T-cell (primary cell): ENCODE data around the gene CST6. TPM values are rescaled to one million over a fixed set of nuclear protein-coding genes. Genes with fewer than 3 reads are reported as not detected.

Source experiments
- ATAC-seq, 4 experiments: fragments of 200-7000 bp in 3 of 4; fragments of 150-1000 bp in 1 of 4; cut with Tn5 transposase; replicated peaks in 1 of 4; 1 replicate in 3 of 4; 2 replicates in 1 of 4; pipeline ENCODE4 v1.10.0; 2021; ENCODE audit warnings: moderate library complexity in 3 of 4, mild to moderate bottlenecking in 2 of 4, moderate number of reproducible peaks in 1 of 4
- CTCF ChIA-PET, 2 donors: fragments of 300-600 bp; sonication (Branson Sonifier 250); formaldehyde crosslinking; loops; one replicate each; lab custom pipeline; 2022; ENCODE audit warnings: antibody characterized with exemption in 2 of 2; lab: Charles Lee
- POLR2A ChIA-PET, 2 donors: fragments of 300-600 bp; sonication (Branson Sonifier 250); formaldehyde crosslinking; loops; one replicate each; lab custom pipeline; 2022; ENCODE audit warnings: antibody characterized with exemption in 2 of 2; lab: Charles Lee
- DNase-seq, 35 experiments: peaks; one replicate each; pipeline versions ENCODE4 v3.0.0 to v3.0.0-alpha.2; 2013 to 2023
- H3K27ac ChIP-seq: one replicate; pipeline ENCODE4 v1.5.1; 2013; ENCODE audit warnings: low read length
- H3K27me3 ChIP-seq, 2 experiments: replicated peaks in 1 of 2; 1 replicate in 1 of 2; 2 replicates in 1 of 2; pipeline versions ENCODE4 v1.6.1 to v1.7.0; 2013; ENCODE audit warnings: low read length in 1 of 2, mixed read lengths in 1 of 2; ENCODE audit not compliant: control insufficient read depth in 2 of 2, insufficient read depth in 2 of 2; ENCODE audit errors: extremely low read depth in 1 of 2
- H3K36me3 ChIP-seq, 2 donors: 1 replicate in 1 of 2; 2 replicates in 1 of 2; pipeline versions ENCODE4 v1.6.1 to v1.7.0; 2013; ENCODE audit warnings: low read length in 1 of 2; ENCODE audit not compliant: control insufficient read depth in 2 of 2, insufficient read depth in 1 of 2; ENCODE audit errors: extremely low read depth in 1 of 2
- H3K4me1 ChIP-seq, 2 experiments: 1 replicate in 1 of 2; 2 replicates in 1 of 2; pipeline versions ENCODE4 v1.6.1 to v1.7.0; 2013; ENCODE audit warnings: low read length in 2 of 2, mixed read lengths in 1 of 2; ENCODE audit not compliant: insufficient read depth in 2 of 2, control insufficient read depth in 1 of 2; ENCODE audit errors: extremely low read depth in 1 of 2
- H3K4me3 ChIP-seq, 2 donors: 1 replicate in 1 of 2; 2 replicates in 1 of 2; pipeline versions ENCODE4 v1.5.1 to v1.7.0; 2013; ENCODE audit warnings: mild to moderate bottlenecking in 2 of 2, low read length in 1 of 2, moderate library complexity in 1 of 2; ENCODE audit not compliant: control insufficient read depth in 1 of 2; ENCODE audit errors: extremely low read depth in 1 of 2
- H3K9me3 ChIP-seq: 2 replicates; pipeline ENCODE4 v1.7.0; 2013
- H3K27ac Mint-ChIP-seq, 2 donors: one replicate each; pipeline ENCODE4 v1.8.0; 2020 to 2021; ENCODE audit warnings: mild to moderate bottlenecking in 2 of 2, mixed read lengths in 2 of 2
- H3K27me3 Mint-ChIP-seq, 2 donors: one replicate each; pipeline ENCODE4 v1.8.0; 2021 to 2022; ENCODE audit warnings: mixed read lengths in 2 of 2
- H3K36me3 Mint-ChIP-seq: one replicate; pipeline ENCODE4 v1.8.0; 2021; ENCODE audit warnings: mixed read lengths
- H3K4me1 Mint-ChIP-seq, 3 donors: one replicate each; pipeline ENCODE4 v1.8.0; 2020 to 2022; ENCODE audit warnings: mixed read lengths in 3 of 3, mild to moderate bottlenecking in 1 of 3
- H3K4me3 Mint-ChIP-seq, 3 donors: one replicate each; pipeline ENCODE4 v1.8.0; 2020 to 2022; ENCODE audit warnings: mild to moderate bottlenecking in 3 of 3, mixed read lengths in 3 of 3, moderate library complexity in 3 of 3
- H3K9me3 Mint-ChIP-seq, 3 donors: one replicate each; pipeline ENCODE4 v1.8.0; 2020 to 2022; ENCODE audit warnings: mixed read lengths in 3 of 3
- WGBS: methylation state at CpG from one replicate; pipeline ENCODE4 v1.1.5; 2013; ENCODE audit warnings: missing lambda C conversion rate; ENCODE audit not compliant: insufficient coverage; 5-methylcytosine and 5-hydroxymethylcytosine counted together
- total RNA-seq, 35 experiments: library from RNA in 6 of 35; stranded (reverse) in 6 of 35; fragments of 120-200 nt in 1 of 35; gene quantifications; one replicate each; pipeline versions ENCODE4 v1.2.1 to v1.2.4 and lab custom pipeline; 2013 to 2026

The CST6 gene
- total RNA-seq, 5 donors from 2014 or later (not counting 1 experiment from before 2014, with no cell fraction given) = not detected

DNA sequence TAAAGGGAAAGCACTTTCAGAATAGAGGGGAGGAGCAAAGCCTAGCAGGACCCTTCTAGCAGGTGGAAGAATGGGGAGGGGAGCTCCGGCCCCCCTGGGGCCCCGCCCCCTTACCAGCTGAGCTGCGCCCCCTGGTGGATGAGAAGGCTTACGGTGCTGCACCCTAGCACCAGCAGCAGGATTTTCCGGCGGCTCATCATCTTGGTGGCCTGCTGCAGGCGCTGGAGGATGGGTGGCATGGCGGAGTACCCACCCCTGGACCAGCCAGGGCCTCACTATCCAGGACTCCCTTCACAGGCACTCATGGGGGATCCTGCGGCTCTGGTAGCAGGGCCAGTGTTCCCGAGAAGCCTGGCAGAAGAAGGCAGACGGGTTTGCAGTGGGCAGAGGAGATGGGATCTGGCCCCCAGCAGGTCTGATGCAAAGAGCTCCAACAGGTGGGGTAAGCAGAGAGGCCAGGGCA is 33.4 kb downstream of the CST6 start:
- peaks cover 0 to 26% of the 10 kb centered on the region in 2 experiments for H3K27me3 ChIP-seq
- no peaks in the 10 kb centered on the region for H3K36me3 ChIP-seq
- no peak overlapping the region for H3K4me3 ChIP-seq
- peaks cover 11 to 21% (median 13%) of the 10 kb centered on the region in 3 donors for H3K4me1 Mint-ChIP-seq
- ChIA-PET POLR2A (interaction anchor here in 1 of 2 donors (0.5 kb wide), 1 partner anchor 613 kb away, joined by 3 read pairs; no protein-coding TSS in a partner anchor), CTCF (interaction anchor here (0.6 to 2.0 kb wide), 13 partner anchors 11 to 824 kb away, joined by 3 to 11 read pairs (median 4); partner anchors contain the start of genes CCDC85B (in 1 of the 2) and PACS1 (in 1 of the 2))
- peak overlapping the region in 1 of 2 donors; percentile 23 for H3K27ac Mint-ChIP-seq
- H3K4me1 ChIP-seq = peaks cover 2 to 18% of the 10 kb centered on the region in 2 experiments
- peaks cover 4 to 6% of the 10 kb centered on the region in 2 donors for H3K27me3 Mint-ChIP-seq
- DNase-seq (peak; percentile 58 to 91 (median 78)), ATAC-seq (peak; percentile 92 to 96 (median 94))
- no peaks in the 10 kb centered on the region for H3K9me3 Mint-ChIP-seq
- H3K4me3 Mint-ChIP-seq = no peak overlapping the region
- no peak overlapping the region for H3K27ac ChIP-seq
- H3K9me3 ChIP-seq = no peaks in the 10 kb centered on the region
- H3K36me3 Mint-ChIP-seq = no peaks in the 10 kb centered on the region
- WGBS = 13% methylated on average over 8 of the region's 11 CpGs

DNA sequence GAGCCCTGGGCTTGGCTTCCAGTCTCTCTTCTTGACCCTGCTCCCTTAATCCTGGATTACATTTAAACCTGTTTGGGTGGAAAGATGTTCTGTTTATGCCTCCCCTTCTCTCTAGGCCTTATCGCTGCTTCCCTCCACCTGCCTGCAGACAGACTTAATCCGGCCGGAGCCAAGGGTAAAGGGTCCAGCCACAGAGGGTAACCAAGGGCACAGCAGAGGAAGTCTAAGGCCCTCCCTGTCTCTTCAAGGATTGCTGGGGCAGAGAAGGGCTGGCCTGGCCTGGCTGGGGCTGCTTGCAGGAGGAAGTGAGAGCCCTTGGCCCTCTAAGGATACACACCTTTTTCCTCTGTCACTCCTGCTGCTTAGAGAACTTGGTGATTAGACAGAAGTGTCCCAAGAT is 35.1 kb downstream of the CST6 start:
- DNase-seq (no peak), ATAC-seq (no peak)
- CTCF ChIA-PET = interaction anchor here in 1 of 2 donors (0.6 kb wide), 1 partner anchor 9 kb away, joined by 6 read pairs; no protein-coding TSS in a partner anchor
- peaks cover 2 to 29% of the 10 kb centered on the region in 2 experiments for H3K4me1 ChIP-seq
- H3K27me3 ChIP-seq = peaks cover 0 to 26% of the 10 kb centered on the region in 2 experiments
- H3K4me3 ChIP-seq = no peak overlapping the region
- H3K36me3 Mint-ChIP-seq = no peaks in the 10 kb centered on the region
- POLR2A ChIA-PET = no interaction called here
- H3K36me3 ChIP-seq = no peaks in the 10 kb centered on the region
- no CpG with 5 or more reads among the region's 3 CpGs for WGBS
- no peak overlapping the region for H3K4me3 Mint-ChIP-seq
- H3K4me1 Mint-ChIP-seq = peaks cover 19 to 31% (median 20%) of the 10 kb centered on the region in 3 donors
- no peaks in the 10 kb centered on the region for H3K9me3 Mint-ChIP-seq
- H3K9me3 ChIP-seq = no peaks in the 10 kb centered on the region
- H3K27ac ChIP-seq = no peak overlapping the region
- H3K27ac Mint-ChIP-seq = no peak overlapping the region
- H3K27me3 Mint-ChIP-seq = peaks cover 4 to 6% of the 10 kb centered on the region in 2 donors

GRCh38 chr11:66047541-66048365 is 35.9 kb downstream of the CST6 start:
- WGBS = 92% methylated on average over 8 of the region's 11 CpGs
- Histone ChIP-seq H3K4me1 (peaks cover 3 to 33% of the 10 kb centered on the region in 2 experiments), H3K9me3 (no peaks in the 10 kb centered on the region), H3K27ac (no peak overlapping the region), H3K36me3 (no peaks in the 10 kb centered on the region), H3K27me3 (peaks cover 0 to 26% of the 10 kb centered on the region in 2 experiments), H3K4me3 (no peak overlapping the region)
- DNase-seq = no peak
- ChIA-PET POLR2A (no interaction called here), CTCF (no interaction called here)
- ATAC-seq = no peak
- Mint-ChIP-seq H3K4me1 (peaks cover 27 to 37% (median 28%) of the 10 kb centered on the region in 3 donors), H3K9me3 (no peaks in the 10 kb centered on the region), H3K27me3 (peaks cover 4 to 6% of the 10 kb centered on the region in 2 donors), H3K27ac (no peak overlapping the region), H3K4me3 (no peak overlapping the region), H3K36me3 (no peaks in the 10 kb centered on the region)

DNA sequence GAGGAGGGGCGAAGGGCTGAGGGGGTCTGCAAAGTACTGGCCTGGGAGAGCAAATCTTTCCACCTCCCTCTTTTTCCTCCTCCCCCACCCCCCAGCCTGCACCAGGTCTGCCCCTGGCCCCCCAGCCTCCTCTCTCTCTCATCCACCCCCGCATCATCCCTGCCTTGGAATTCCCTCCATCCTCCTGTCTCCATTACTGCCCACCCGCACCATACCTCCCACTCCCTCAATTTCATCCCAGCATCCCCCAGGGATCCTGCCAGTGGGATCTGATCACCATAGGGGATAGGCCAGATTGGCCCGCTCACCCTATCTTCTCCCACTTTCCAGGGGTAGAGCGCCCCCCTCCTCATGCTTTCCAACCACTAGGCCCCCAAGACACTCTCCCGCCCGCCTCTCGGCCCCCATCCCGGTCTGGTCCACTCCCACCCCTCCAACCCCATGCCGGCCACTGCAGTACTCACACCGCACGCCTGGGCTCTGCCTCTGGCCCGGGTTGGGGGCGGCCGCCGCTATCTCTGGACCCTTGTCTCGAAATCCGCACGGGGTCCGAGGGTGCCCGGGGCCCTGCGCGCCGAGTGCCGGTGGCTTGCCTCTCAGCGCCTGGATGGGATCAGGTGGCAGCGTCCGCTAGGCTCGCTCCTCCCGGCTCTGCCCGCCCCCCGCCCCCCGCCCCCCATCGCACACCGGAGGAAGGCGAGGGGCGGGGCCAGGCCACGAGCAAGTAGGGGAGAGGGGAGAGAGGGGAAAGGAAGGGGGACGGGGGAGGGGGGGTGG is 36.9 kb downstream of the CST6 start, which contains the start of gene GAL3ST3:
Gene GAL3ST3, minus strand, starts transcription at position 615 of the 777 bp plus-strand sequence. CDS start 3,746 bp downstream, outside the sequence.
- ChIA-PET CTCF (no interaction called here), POLR2A (interaction anchor here in 1 of 2 donors (0.6 kb wide), 1 partner anchor 216 kb away, joined by 3 read pairs; no protein-coding TSS in a partner anchor)
- peaks cover 11 to 42% of the 10 kb centered on the region in 2 experiments for H3K4me1 ChIP-seq
- peak within 1 kb of the TSS in 1 of 3 donors; percentile 24 for H3K4me3 Mint-ChIP-seq
- no peak within 1 kb of the TSS for H3K27ac ChIP-seq
- 48% methylated on average over 19 of the region's 39 CpGs for WGBS
- no peak within 1 kb of the TSS for H3K4me3 ChIP-seq
- H3K4me1 Mint-ChIP-seq = peaks cover 35 to 45% (median 36%) of the 10 kb centered on the region in 3 donors
- H3K27ac Mint-ChIP-seq = no peak within 1 kb of the TSS
- H3K9me3 Mint-ChIP-seq = no peaks in the 10 kb centered on the region
- DNase-seq (no peak), ATAC-seq (no peak)
- peaks cover 0 to 26% of the 10 kb centered on the region in 2 experiments for H3K27me3 ChIP-seq
- H3K36me3 ChIP-seq = peaks cover 0 to 6% of the 10 kb centered on the region in 2 donors
- H3K9me3 ChIP-seq = no peaks in the 10 kb centered on the region
- peaks cover 4 to 6% of the 10 kb centered on the region in 2 donors for H3K27me3 Mint-ChIP-seq
- H3K36me3 Mint-ChIP-seq = no peaks in the 10 kb centered on the region

DNA sequence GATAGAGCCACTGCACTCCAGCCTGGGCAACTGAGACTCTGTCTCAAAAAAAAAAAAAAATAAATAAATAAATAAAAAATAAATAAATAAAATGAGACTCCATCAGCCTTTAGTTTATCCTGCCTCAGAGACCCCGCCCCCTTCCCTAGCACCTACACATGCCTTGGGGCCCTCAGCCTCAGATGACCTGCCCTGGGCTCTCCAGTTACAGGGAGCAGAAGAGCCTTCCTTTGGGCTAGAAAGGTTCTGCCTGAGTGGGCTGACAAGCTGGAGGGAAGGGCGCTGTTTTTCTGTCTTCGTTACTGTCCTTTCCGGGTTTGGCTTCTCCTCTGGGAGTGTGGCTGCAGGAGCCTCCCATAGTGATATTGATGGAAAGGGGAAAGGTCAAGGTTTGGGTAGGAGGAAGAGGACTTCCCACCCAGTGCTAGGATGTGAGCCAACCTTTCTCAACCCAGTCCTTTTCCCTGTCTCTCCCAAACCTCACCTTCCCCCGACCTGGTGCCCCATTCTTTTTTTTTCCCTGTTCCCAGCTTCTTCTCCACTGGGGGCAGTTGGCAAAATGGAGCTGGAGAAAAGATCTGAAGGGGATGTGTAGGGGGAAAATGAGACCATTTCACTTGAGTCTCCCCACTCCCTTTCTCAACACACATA is 38.9 kb downstream of the CST6 start:
- H3K27me3 ChIP-seq = peaks cover 0 to 26% of the 10 kb centered on the region in 2 experiments
- 100% methylated on average over 2 of the region's 5 CpGs for WGBS
- ATAC-seq (no peak), DNase-seq (no peak)
- peaks cover 30 to 40% (median 32%) of the 10 kb centered on the region in 3 donors for H3K4me1 Mint-ChIP-seq
- peak overlapping the region; percentile 86 for H3K27ac ChIP-seq
- no peak overlapping the region for H3K4me3 ChIP-seq
- peaks cover 4 to 6% of the 10 kb centered on the region in 2 donors for H3K27me3 Mint-ChIP-seq
- no peaks in the 10 kb centered on the region for H3K9me3 Mint-ChIP-seq
- H3K4me3 Mint-ChIP-seq = peak overlapping the region; percentile 97 to 100 (median 98)
- H3K27ac Mint-ChIP-seq = peak overlapping the region; percentile 88 to 92
- CTCF ChIA-PET = no interaction called here
- H3K36me3 ChIP-seq = peaks cover 0 to 20% of the 10 kb centered on the region in 2 donors
- POLR2A ChIA-PET = interaction anchor here in 1 of 2 donors (0.6 kb wide), 2 partner anchors 31 to 789 kb away, joined by 3 to 4 read pairs; no protein-coding TSS in a partner anchor
- peaks cover 9% of the 10 kb centered on the region for H3K36me3 Mint-ChIP-seq
- H3K4me1 ChIP-seq = peaks cover 11 to 33% of the 10 kb centered on the region in 2 experiments
- no peaks in the 10 kb centered on the region for H3K9me3 ChIP-seq
